CD4-positive, alpha-beta T cell treated with Interleukin-15 for 4 hours (primary cell): ENCODE data around the gene TPGS1.
"Not testable (repeated sequence)": the region's sequence is repeated elsewhere in the genome, so short reads cannot be mapped to it uniquely, and the experiment has no call there.

Source experiments
- DNase-seq: peaks from one replicate; pipeline ENCODE4 v3.0.0-alpha.2; 2020; ENCODE audit warnings: low spot score

The TPGS1 gene

DNA sequence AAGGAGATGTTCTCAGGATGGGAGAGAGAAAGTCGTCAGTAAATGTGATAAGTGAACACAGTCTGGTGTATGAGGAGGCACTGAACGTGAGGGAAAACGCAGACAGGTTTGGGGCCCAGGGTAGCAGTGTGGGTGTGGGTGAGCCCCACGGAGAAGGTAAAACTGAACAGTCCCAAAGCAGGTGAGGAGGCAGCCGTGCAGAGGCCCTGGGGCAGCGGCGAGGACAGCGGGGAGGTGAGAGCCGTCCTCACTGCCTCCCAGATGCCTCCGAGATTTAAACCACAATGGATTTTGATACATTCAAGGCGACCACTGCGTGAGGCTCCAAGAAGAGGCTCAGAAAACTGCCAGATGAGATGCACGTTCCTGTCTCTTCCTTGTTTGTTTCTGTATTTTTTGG lies 31.9 kb upstream of the TPGS1 start:
- no peak for DNase-seq

DNA sequence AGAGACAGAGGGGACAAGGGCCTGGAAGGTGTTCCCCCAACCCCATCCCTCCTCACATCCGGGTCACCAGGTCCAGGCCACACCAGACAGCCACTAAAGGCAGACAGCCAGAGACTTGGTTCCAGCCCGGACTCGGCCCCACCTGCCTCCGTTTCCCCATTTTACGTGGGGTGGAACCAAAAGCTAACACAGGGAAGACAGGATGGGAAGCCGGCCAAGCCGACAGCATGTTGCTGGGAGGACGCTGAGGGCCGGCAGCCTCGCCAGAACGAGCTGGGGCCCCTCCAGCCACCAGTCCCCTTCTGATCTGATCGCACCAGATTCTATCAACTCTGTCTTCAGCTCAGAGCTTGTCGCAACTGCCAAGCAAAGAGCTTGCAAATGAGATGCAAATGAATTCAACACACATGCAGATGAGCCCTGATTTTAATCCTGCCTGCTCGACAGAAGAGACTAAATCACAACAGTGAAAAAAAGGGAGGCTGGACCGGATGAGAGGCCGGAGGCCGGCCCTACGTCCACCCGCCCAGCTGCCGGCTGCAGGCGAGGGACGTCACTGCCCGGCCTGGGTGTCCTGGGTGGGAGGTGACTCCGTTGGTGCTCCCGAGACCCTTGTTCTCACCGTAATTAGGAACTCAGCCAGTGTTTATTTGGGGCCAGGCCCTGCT lies 28.9 kb upstream of the TPGS1 start:
- no peak for DNase-seq

DNA sequence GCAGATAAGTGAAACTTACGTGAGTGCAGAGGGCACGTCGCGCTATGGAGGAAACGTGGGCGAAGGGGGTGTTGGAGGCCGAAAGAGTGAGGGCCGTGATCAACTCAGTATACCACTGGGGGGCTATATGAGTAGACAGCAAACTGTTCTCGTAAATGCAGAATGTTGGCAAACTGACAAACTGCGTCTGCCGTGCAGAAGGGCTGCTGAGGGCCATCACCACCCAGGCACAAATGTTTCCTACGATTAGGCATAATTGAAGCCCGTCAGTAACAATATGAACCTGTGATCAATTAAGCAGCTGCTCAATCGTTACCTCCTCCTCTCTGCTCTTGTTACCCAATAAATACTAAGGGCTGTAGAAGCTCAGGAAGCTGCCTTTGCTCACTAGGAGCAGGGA lies 28.3 kb upstream of the TPGS1 start:
- DNase-seq = no peak

DNA sequence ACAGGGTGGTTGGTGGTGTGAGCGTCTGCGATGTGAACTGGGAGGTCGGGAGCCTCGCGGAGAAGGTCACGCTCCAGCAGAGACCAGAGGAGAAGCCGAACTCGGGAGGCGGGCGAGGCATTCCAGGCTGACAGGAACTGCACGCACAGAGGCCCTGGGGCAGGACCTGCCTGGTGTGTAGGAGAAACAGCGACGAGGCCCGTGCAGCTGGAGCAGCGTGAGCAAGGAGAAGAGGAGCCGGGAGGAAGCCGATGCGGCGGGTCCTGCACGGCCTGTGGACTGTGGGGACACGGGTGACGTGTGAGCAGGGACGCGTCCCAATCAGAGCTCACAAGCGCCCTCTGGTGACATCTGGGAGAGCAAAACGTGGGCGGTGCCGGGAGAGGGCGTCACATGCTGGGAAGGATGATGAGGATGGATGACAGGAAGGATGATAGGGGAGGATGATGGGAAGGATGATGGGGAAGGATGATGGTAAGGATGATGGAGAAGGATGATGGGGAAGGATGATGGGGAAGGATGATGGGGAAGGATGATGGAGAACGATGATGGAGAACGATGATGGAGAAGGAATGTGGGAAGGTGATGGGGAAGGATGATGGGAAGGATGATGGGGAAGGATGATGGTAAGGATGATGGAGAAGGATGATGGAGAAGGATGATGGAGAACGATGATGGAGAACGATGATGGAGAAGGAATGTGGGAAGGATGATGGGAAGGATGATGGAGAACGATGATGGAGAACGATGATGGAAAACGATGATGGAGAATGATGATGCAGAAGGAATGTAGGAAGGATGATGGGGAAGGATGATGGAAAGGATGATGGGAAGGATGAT lies 27.1 kb upstream of the TPGS1 start:
- peak; percentile 48 for DNase-seq

DNA sequence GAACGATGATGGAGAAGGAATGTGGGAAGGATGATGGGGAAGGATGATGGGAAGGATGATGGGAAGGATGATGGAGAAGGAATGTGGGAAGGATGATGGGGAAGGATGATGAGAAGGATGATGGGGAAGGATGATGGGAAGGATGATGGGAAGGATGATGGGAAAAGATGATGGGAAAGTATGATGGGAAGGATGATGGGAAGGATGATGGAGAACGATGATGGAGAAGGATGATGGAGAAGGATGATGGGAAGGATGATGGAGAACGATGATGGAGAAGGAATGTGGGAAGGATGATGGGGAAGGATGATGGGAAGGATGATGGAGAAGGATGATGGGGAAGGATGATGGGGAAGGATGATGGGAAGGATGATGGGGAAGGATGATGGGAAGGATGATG lies 26.2 kb upstream of the TPGS1 start:
- not testable (repeated sequence) for DNase-seq

DNA sequence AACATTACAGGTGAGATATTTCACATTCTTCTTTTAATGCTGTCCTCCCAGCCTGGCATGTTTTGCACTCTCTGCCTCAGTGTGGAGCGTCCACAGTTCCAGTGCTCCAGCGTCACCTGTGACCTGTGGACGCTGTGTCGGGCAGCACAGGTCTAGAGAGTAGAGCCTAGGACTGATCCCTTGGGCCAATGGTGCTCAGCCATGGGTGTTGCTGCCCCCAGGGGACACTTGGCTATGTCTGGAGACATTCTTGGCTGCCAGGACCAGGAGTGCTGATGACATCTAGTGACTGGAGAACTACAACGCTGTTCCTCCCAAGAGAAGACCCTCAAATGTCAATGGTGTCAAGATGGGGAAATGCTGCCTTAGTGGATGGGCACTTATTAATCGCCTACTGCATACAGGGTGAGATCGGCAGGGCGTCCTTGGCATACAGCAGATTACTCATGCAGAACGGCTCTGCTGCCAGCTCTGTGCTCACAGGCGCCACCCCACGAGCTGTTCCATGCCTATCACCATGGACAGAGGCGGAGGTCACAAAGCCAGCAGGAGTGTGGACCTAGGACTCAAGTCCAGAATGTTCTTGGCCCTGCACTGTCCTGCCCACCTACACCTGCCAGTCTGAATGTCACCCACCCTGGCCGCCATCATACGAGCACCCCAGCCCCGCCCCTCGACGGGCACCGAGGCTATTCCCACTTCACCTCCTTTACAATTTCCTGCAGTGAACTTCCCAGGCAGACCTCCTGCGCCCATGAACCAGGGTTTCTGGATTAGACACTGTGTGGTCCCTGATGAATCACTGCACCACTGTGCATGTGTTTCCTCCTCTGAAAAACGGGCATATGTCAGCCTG lies 24.9 kb upstream of the TPGS1 start:
- no peak for DNase-seq

DNA sequence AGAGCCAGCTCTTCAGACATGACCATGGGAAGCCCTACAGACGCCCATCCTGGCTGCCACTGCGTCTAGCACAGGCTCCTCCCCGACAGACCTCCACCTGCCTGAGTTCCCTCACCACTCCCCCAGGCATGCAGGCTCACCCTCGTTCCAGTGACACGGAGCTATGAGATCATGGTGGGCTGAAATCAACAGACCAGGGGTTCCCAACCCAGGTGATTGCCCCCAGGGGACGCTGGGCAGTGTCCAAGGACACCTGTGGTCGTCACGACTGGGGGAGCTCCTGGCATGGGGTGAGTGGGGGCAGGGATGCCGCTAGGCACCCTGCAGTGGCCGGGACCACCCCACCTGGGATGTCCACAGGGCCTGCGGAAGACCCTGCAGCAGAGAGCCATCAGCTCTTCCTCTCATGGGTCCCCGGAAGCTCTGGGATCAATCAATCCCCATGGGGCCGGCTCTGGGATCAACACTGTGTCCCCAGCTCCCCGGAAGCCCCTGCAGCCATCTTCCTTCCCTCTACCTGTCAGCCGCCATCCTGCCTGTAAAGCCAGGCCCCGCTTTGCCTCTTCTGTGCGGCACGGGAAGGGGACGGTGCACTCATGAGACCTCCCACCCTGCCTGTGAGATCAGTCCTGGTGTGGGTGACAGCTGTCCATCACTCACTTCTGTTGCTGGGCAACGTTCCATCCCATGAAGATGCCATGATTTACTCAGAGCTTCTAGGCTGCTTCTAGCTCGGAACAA lies 23.8 kb upstream of the TPGS1 start:
- no peak for DNase-seq

DNA sequence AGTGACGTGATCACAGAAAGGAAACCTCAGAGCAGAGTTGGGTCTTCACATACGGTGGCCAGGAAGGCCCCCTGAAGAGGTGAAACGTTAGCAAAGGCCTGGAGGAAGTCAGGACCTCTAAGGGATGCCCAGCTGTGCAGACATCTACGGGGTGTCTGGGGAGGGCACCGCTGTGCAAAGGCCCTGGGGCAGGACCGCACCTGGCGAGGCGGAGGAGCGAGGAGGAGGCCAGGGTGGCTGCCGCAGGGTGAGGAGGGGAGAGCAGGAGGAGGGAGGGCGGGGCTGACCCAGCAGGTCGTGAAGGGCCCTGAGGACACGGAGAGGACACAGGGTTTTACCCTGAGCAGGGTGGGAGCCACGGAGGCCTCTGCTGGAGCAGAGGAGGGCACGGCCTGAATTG lies 22.8 kb upstream of the TPGS1 start:
- no peak for DNase-seq

DNA sequence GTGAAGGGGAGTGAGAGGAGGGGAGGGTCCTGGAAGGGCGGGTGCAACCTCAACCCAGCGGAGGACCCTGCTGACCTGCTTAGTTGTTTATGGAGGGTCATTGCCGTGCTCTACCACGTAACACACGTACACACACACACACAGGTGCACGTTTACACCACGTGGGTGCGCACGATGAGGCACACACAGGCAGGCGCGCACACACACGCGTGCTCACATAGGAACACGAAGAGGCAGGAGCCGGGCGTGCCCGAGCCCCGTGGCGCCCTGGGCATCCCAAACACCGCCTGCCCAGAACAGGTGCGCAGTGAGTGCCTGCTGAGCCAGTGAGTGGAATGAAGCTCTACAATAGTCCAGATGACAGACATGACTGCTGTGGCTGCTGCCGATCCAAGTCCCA lies 22.2 kb upstream of the TPGS1 start:
- no peak for DNase-seq

DNA sequence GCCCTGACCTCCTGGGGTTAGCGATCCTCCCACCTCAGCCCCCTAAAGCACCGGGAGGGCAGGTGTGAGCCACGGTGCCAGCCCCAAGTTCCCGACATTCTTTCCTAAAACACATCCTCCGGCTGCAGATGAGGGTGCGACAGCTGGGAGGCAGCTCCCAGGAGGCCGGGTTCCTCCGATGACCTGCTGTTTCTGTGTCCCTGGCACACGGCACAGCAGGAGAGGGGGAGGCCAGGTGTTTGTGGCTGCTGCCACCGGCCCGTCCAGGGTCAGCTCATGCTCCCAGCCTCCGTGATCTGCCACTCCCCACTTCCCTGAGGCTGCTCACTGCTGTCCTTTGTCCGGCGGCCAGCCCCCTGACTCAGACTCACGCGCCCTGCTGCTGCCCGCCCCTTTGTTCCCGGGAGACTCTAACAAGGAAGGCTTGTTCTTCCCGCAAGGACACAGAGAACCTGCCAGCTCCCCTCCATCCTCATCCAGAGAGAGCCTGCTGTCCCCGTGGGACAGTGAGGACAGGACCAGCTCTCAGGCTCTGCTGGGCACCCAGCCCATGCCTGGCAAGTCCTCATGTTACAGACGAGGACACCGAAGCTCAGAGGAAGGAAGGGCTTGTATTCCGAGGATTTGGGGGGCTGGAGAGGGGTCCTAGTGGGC lies 21.6 kb upstream of the TPGS1 start:
- no peak for DNase-seq

DNA sequence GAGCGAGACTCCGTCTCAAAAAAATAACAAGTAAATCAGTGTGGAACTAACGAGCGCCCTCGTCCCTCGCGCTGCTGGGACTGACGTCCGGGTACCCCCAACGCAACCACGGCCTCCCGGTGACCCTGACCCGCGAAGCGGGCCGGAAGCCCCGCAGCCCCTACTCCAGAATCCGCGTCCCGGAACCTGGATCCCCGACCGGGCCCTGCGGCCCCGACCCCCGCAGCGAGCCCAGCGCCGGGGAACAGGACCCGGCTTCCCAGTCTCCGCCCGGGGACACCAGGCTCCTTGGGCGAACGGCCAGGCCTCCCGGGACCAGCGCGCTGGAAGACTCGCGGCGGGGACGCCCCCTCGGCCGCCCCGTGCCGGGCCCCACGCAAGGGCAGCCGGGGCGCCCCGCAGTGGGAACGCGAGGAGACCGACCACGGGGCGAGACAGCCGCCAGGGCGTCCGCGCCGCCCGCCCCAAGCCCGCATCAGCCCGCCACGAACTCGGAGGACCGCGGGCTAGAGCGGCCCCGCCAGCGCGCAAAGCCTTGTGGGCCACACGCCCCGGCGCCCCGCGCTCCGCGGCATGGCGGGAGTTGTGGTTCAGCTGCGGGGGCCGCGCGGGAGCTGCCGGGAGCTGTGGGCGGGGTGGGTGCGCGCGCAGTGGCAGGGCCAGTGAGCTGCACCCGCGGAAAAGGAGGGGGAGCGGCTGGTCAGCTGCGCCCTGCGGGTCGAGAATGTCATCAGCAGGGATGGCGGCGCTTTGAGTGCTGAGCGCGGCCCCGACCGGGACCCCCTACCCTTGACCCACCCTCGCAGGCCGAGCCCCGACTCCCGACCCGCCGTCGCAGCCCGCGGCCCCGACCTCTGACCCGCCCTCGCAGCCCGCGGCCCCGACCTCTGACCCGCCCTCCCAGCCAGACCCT lies 18.5 kb upstream of the TPGS1 start:
- DNase-seq = peak; percentile 95

DNA sequence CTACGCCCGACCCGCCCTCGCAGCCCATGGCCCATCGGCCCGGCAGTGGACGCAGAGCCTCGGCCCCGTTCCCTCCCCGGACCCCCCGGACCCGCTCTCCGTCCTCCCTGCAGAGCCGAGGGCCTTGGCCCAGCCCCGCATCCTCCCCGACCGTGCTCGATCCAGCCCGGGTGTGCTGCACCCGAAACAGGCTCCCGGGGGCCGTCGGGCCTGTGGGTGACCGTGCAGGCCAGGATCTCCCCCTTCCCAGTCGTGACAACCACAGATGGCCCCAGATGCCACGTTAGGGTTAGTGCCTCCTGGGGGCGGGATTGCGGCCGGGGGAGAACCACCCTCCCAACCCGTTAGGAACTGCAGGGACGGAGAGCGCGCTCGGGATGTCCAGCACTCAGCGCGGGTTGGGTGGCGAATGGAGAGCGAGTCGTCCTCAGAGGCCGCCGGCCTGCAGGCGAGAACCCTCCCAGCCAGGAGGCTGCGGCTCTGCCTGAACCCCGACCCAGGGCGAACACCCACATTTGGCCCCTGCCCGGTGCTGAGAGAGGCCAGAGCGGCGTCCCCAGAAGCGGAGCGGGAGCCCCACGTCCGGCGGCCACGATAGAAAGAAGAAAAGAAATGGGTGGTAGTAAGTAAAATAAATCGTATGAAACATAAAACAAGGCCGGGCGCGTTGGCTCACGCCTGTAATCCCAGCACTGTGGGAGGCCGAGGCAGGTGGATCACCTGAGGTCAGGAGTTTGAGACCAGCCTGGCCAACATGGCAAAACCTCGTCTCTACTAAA lies 17.7 kb upstream of the TPGS1 start:
- peak; percentile 6 for DNase-seq

DNA sequence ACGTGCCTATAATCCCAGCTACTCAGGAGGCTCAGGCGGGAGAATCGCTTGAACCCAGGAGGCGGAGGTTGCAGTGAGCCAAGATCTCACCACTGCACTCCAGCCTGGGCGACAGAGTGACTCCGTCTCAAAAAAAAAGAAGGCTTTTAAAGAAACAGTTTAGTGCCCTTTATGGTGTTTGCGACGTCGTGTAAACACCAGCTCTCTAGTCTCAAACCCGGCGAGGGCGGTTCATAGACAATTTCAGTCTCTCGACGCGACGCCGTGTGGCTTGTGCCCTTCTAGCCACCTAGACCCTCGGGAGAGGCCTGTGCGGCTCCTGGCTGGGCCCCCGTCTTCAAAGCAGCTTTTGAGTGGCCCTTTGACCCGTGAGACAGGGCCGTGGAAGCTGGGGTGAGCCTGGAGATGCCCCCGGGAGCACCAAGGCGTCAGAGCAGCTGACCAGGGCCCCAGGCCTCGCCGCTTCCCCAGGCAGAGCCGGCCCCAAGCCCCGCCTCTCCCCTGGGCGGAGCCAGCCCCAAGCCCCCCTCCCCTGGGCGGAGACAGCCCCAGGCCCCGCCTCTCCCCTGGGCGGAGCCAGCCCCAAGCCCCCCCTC lies 16.1 kb upstream of the TPGS1 start:
- no peak for DNase-seq

DNA sequence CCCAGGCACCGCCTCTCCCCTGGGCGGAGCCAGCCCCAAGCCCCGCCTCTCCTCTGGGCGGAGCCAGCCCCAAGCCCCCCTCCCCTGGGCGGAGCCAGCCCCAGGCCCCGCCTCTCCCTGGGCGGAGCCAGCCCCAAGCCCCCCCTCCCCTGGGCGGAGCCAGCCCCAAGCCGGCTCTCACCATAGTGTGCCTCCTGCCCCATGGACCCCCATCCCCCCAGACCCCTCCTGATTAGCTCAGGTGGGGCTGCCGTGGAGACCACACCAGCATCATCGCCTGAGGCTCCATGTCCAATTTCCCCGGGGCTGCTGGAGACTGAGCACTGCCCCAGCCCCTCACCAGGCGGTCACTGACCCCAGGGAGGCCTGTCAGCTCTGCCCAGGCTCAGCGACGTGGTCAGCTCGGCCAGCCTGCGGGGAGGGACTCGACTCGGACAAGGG lies 15.2 kb upstream of the TPGS1 start:
- DNase-seq = no peak

DNA sequence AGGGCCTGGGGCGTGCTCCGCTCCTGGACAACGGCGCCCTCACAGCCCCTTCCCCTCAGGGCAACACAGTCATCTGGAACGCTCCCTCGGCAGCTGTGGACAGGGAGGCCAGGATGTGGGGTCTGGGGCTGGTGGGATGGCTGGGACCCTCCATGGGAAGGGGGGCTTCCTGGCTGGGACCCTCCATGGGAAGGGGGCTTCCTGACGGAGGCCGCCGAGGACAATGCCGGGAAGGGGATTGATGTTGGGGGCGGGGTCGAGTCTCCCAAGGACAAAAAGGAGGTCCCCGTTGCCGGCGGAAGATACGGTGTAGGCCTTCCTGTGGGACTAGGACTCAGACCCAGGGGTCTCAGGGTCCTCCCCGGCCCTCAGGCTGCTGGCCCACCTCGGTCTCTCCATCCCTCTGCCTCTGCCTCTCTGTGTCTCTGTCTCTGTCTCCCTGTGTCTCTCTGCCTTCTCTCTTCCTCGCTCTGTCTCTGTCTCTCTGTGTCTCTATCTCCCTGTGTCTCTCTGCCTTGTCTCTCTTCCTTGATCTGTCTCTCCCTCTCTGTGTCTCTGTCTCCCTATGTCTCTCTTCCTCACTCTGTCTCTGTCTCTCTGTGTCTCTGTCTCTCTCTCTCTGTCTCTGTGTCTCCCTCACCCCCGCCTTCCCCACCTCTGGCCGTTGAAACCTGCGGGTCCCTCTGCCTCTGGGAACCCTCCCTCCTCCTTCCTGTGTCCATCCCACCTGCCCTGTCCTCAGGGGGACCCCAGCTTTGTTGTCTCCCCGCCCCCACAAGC lies 13.7 kb upstream of the TPGS1 start:
- no peak for DNase-seq

DNA sequence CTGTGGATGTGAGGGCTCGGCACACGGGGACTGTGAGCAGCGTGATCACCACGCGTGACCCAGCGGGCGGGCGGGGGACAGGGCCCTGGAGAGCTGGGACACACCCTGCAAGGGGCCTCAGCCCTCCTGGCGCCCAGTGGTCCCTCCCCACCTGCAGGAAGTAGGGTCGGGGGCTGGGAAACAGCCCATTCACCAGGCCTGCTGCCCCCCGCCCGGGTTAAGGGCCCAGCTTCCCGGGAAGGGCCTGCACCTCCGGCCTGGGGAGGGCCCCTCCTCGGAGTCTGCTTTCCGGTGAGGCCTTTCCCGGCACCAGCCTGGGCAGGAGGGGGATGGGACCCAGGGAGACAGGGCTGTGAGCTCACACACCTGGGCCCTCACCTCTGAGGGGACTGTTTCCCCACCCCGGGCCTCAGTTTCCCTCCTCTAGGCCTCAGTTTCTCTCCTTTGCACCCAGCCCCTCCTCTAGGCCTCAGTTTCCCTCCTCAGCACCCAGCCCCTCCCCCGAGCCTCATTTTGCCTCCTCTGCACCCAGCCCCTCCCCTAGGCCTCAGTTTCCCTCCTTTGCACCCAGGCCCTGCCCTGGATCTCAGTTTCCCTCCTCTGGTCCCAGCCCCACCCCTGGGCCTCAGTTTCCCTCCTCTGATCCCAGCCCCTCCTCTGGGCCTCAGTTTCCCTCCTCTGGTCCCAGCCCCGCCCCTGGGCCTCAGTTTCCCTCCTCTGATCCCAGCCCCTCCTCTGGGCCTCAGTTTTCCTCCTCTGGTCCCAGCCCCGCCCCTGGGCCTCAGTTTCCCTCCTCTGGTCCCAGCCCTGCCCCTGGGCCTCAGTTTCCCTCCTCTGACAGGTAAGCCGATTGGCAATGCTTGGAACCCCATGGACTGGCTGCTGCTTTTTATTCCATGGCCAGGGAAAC lies 12.9 kb upstream of the TPGS1 start:
- no peak for DNase-seq

DNA sequence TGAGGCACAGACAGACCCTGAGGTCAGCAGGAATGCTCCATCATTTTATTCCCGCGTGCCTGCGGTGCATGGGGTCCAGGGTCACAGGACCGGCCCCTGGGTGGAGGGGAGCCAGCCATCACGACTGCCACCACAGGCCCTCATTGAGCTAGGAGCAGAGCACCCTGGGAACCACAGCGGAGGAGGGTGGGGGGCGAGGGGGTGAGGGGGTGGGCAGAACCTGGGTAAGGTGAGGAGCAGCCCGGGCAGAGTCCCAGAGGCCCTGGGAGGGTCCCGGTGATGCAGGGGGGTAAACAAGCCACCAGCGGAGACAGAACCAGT lies 12.3 kb upstream of the TPGS1 start:
- no peak for DNase-seq
